Left ventricle myocardium inferior (tissue), 1 donor: ENCODE results near the gene IGDCC3. TPM values are rescaled to one million over a fixed set of nuclear protein-coding genes. Genes with fewer than 3 reads are reported as not detected.

ENCODE experiments used
- DNase-seq: peaks from one replicate; pipeline ENCODE4 v3.0.0-alpha.2; 2020
- H3K27ac ChIP-seq: fragments of 200-600 bp; replicated peaks from 2 replicates; pipeline ENCODE4 v1.8.0; 2021
- H3K27me3 ChIP-seq: fragments of 200-600 bp; 2 replicates; pipeline ENCODE4 v1.8.0; 2021; ENCODE audit warnings: low read depth
- H3K36me3 ChIP-seq: fragments of 200-600 bp; 2 replicates; pipeline ENCODE4 v1.8.0; 2021
- H3K4me1 ChIP-seq: fragments of 200-600 bp; 2 replicates; pipeline ENCODE4 v1.8.0; 2021
- H3K4me3 ChIP-seq: fragments of 200-600 bp; 2 replicates; pipeline ENCODE4 v1.8.0; 2021; ENCODE audit warnings: mild to moderate bottlenecking, moderate library complexity
- H3K9me3 ChIP-seq: fragments of 200-600 bp; replicated peaks from 2 replicates; pipeline ENCODE4 v1.8.0; 2021
- CTCF ChIP-seq: fragments of 200-600 bp; IDR thresholded peaks from 2 replicates; pipeline ENCODE4 v1.8.0; 2021; ENCODE audit warnings: antibody characterized with exemption, mild to moderate bottlenecking, borderline replicate concordance
- intact Hi-C: fragments of 100-400 bp; cut with micrococcal nuclease; formaldehyde crosslinking; loops from one replicate; pipeline ENCODE4 v1.11.0; 2022
- total RNA-seq: library from RNA; stranded (reverse); fragmentation: NEBNext Ultra II Directional; extraction: Animal tissue kit (Norgen Biotek cat#: 25700); gene quantifications from one replicate; pipeline ENCODE4 v1.2.1, GENCODE V29; 2021
- donor health status: DM: no; HTN: yes; CAD: no; lungs with severe emphysema.

The IGDCC3 gene
- total RNA-seq, 1 donor from 2014 or later = 0.16 TPM

GRCh38 chr15:65338823-65339222, 39.0 kb downstream of the IGDCC3 start:
- no peak overlapping the region for H3K4me3 ChIP-seq
- no peak for DNase-seq
- intact Hi-C loops = no loop called here

DNA sequence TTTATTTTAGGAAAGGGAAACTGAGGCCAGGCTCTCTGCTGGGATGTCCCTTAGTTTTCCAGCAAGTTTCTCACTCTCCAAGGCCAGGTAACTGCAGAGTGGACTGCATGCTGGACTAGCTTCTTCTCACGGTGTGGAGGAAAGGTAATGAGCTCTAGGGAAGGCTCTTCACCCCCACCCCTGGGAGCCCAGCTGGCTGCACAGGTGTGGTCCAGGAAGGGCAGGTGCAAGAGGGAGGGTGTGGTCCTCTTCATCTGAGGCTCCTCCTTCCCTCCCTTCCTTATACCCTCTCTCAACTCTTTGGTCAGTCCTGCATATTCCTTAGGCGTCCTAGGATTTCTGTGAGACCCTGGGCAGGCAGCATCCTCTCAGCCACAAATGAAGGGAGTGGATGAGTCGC, 39.4 kb downstream of the IGDCC3 start:
- H3K9me3 ChIP-seq = no peaks in the 10 kb centered on the region
- no peaks in the 10 kb centered on the region for H3K4me1 ChIP-seq
- no peak for TF ChIP-seq CTCF
- H3K27me3 ChIP-seq = peaks cover 43% of the 10 kb centered on the region
- DNase-seq = no peak
- H3K27ac ChIP-seq = no peak overlapping the region
- no peaks in the 10 kb centered on the region for H3K36me3 ChIP-seq
- intact Hi-C loops = no loop called here
- H3K4me3 ChIP-seq = no peak overlapping the region

More at GRCh38 chr15:65338823-65339222, 39.0 kb downstream of the IGDCC3 start:
- no peak for TF ChIP-seq CTCF
- H3K27ac ChIP-seq = no peak overlapping the region
- no peaks in the 10 kb centered on the region for H3K9me3 ChIP-seq
- H3K36me3 ChIP-seq = no peaks in the 10 kb centered on the region
- no peaks in the 10 kb centered on the region for H3K4me1 ChIP-seq
- H3K27me3 ChIP-seq = peaks cover 43% of the 10 kb centered on the region

DNA sequence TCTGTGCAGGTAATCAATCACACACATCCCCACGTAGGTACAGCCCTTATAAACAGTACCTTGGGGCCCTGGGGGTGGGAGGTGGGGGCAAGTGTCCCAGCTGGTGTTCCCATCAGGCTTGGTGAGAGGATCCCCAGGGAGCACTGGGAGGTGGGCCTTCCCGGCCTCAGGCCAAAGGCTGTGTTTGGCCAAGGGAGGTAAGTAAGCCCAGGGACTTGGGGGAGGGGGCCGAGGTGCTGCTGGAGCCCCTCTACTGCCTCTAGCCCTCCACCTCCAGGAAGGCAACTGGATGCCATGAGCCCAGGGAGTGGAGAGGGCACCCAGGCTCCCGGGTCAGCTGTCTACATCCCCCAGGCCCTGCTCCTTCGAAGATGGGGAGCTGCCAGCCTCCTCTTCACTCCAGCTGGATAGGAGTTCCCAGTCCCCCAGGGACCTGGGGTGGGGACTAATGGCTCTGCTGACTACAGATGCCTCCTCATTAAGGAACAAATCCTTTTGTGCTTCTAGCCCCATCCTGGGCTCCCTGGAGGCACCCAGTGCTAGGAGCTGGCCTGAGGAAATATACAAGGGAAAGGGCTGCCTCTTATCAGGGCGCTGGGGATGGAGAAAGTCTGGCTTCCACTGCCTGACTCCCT, 40.2 kb downstream of the IGDCC3 start:
- Histone ChIP-seq H3K4me3 (no peak overlapping the region), H3K9me3 (no peaks in the 10 kb centered on the region), H3K4me1 (no peaks in the 10 kb centered on the region), H3K27ac (no peak overlapping the region), H3K27me3 (peaks cover 43% of the 10 kb centered on the region), H3K36me3 (no peaks in the 10 kb centered on the region)
- intact Hi-C loops = no loop called here
- DNase-seq = no peak
- TF ChIP-seq CTCF = no peak

DNA sequence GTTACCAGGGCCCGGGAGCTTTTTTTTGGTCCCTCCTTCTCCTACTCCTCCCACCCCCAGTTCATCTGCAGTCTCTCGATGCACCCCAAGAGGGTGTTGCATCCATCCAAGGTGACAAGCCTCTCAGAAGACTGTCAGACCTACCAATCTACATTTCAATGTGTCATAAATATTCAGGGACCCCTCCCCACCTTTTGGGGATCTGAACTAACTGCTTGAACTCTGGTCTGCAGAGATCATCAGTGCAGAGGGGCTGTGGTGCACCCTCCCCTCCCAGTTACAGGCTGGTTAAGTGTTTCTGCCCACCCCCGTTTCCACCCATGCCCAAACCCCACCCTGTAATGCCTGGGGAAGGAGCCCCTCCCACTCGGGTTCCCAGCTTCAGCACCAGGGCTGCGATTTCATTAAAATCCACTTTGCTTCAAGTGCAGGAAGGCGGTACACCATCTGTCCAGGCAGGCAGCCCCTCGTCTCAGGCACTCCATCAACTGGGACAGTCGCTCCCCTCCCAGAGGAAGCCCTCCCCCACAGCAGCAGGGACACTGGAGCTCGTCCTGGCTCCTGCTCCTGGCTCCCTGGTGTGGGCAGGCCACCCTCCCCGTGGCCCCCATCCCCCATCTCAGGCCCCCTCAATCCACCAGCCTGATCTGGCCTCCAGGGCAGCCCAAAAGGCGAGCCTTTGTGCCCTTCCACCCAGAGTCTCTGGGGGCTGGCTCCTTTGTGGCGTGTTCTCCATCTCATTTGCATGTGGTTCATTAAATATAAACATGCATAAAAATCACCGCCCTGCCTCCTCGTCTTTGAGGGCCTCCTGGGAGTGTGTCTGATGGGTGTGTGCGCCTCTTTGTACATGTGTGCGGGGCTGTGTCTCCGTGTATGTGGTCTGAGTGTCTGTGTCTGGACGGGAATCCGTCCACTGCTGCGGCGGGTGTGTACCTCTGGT, 41.0 kb downstream of the IGDCC3 start:
- no peaks in the 10 kb centered on the region for H3K4me1 ChIP-seq
- no peak for DNase-seq

More for the DNA sequence above, 41.0 kb downstream of the IGDCC3 start:
- no peak overlapping the region for H3K4me3 ChIP-seq
- H3K27me3 ChIP-seq = peaks cover 43% of the 10 kb centered on the region
- no peak overlapping the region for H3K27ac ChIP-seq
- intact Hi-C loops = no loop called here
- TF ChIP-seq CTCF = no peak
- no peaks in the 10 kb centered on the region for H3K9me3 ChIP-seq
- no peaks in the 10 kb centered on the region for H3K36me3 ChIP-seq
